PFSK-1 (cell line): Measurements from ENCODE around the gene GUCD1. TPM values are rescaled to one million over a fixed set of nuclear protein-coding genes. Genes with fewer than 3 reads are reported as not detected.
"Not testable (repeated sequence)": the region's sequence is repeated elsewhere in the genome, so short reads cannot be mapped to it uniquely, and the experiment has no call there.

Source experiments
- FOXP2 ChIP-seq: optimal IDR thresholded peaks from 2 replicates; pipeline ENCODE3; 2011; ENCODE audit warnings: borderline replicate concordance, control low read depth, inconsistent platforms; ENCODE audit not compliant: insufficient read depth; ENCODE audit errors: extremely low read length, extremely low read depth
- POLR2AphosphoS5 ChIP-seq: IDR thresholded peaks from 2 replicates; pipeline ENCODE4 v1.6.1; 2012; ENCODE audit warnings: low read depth, mild to moderate bottlenecking, control low read depth, low read length, moderate library complexity
- REST ChIP-seq, 2 experiments: IDR thresholded peaks; 2 replicates each; pipeline versions ENCODE4 v1.6.1 to v1.8.0; 2011 to 2012; ENCODE audit warnings: low read depth in 2 of 2, low read length in 2 of 2, control low read depth in 1 of 2, inconsistent platforms in 1 of 2, mild to moderate bottlenecking in 1 of 2, moderate library complexity in 1 of 2; ENCODE audit not compliant: insufficient read depth in 1 of 2
- SIN3A ChIP-seq: IDR thresholded peaks from 2 replicates; pipeline ENCODE4 v1.6.1; 2012; ENCODE audit warnings: mild to moderate bottlenecking, low read length, moderate library complexity, borderline replicate concordance; ENCODE audit not compliant: insufficient read depth
- TAF1 ChIP-seq: IDR thresholded peaks from 2 replicates; pipeline ENCODE4 v1.6.1; 2012; ENCODE audit warnings: low read length, control low read depth, borderline replicate concordance; ENCODE audit not compliant: insufficient read depth
- polyA plus RNA-seq: library from polyadenylated mRNA; unstranded; fragments of >200 nt; gene quantifications from one replicate; pipeline ENCODE4 v1.2.1, GENCODE V29; 2012; ENCODE audit warnings: low read depth, missing spikeins; ENCODE audit not compliant: insufficient read length

Gene GUCD1
- 71.9 TPM for polyA plus RNA-seq

DNA sequence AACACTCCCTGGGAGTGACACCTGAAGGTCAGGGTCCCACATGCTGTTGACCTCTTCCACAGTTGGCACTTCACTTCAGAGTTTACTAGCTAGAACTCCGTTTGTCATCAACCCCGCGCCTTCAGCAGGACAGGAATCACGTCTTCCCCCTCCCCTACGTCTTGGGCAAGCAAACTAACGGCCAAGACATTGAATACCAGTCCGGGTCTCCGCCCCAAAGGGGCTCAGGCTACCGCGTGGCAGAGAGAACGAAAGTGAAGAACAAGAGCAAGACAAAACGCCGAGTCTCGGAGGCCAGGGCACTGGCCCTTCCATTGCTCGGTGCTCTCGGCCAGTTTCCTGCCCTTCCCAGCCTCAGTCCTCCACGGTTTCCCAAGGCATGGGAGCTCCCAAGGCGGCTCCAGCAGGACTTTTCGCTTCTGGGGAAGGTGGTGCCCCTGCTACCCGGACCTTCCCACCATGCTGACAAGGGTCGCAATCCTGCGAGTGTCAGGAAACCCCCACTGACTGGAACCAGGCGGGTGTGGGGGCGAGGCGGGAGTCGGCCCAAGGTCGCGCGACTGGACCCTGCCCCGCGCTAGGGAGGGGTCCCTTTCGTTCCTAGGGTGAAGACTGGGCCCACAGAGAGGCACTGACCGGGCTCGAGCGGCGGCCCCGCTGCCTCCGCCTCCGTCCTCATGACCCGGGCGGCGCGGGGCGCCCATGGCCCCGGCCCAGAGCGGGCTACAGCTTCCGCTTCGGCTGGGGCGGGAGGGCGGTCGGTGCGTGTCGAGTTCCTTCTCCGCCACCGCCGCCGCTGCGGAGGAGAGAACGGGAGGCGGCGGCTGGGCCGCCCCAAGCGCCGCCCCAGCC, at the start of gene GUCD1:
Gene GUCD1, minus strand, starts transcription at position 826 of the 852 bp plus-strand sequence. Its CDS starts 147 bp downstream, at position 679.
- TF ChIP-seq POLR2AphosphoS5 (no peak; the same call in 1 of the 2 replicates), SIN3A (no peak), FOXP2 (no peak), TAF1 (no peak), REST (IDR thresholded peaks at IDR 0.05; ENCODE audit: insufficient read depth in 1 of 2, low read depth in 2 of 2, low read length in 2 of 2) (no peak)

- not testable (repeated sequence) for TF ChIP-seq POLR2AphosphoS5; REST (IDR thresholded peaks at IDR 0.05; ENCODE audit: insufficient read depth in 1 of 2, low read depth in 2 of 2, low read length in 2 of 2); FOXP2
These were observed 48.2 kb upstream of the GUCD1 start, which contains the start of gene GGT1 for GRCh38 chr22:24602847-24603769. GGT1 (plus strand) TSS chr22:24603193; CDS start chr22:24611082, 7,889 bp downstream.

- TF ChIP-seq TAF1 (no peak), SIN3A (no peak), FOXP2 (no peak), REST (IDR thresholded peaks at IDR 0.05; ENCODE audit: insufficient read depth in 1 of 2, low read depth in 2 of 2, low read length in 2 of 2) (no peak), POLR2AphosphoS5 (no peak)
These were observed 46.5 kb upstream of the GUCD1 start for GRCh38 chr22:24601217-24602104.

- no peak for TF ChIP-seq POLR2AphosphoS5
- TF ChIP-seq SIN3A, result no peak
- no peak for TF ChIP-seq TAF1
- no peak for TF ChIP-seq FOXP2
- TF ChIP-seq REST (IDR thresholded peaks at IDR 0.05; ENCODE audit: insufficient read depth in 1 of 2, low read depth in 2 of 2, low read length in 2 of 2), result no peak
These were observed 44.6 kb upstream of the GUCD1 start for GRCh38 chr22:24599514-24599913.
